HFFc6 (cell line): ENCODE results near the gene FMN1. TPM values are rescaled to one million over a fixed set of nuclear protein-coding genes. Genes with fewer than 3 reads are reported as not detected.

Experiments used
- DNase-seq: peaks from one replicate; pipeline ENCODE4 v3.0.0-alpha.2; 2018
- H3K27ac Mint-ChIP-seq: 2 replicates; pipeline ENCODE4 v1.8.0; 2020; ENCODE audit warnings: mild to moderate bottlenecking, mixed read lengths
- H3K27me3 Mint-ChIP-seq: 2 replicates; pipeline ENCODE4 v1.8.0; 2021; ENCODE audit warnings: mild to moderate bottlenecking, moderate library complexity, mixed read lengths; ENCODE audit not compliant: insufficient read depth
- H3K36me3 Mint-ChIP-seq: 2 replicates; pipeline ENCODE4 v1.8.0; 2021; ENCODE audit warnings: low read depth, mixed read lengths
- H3K4me1 Mint-ChIP-seq: 2 replicates; pipeline ENCODE4 v1.8.0; 2020; ENCODE audit warnings: low read depth, mixed read lengths
- H3K4me3 Mint-ChIP-seq: 2 replicates; pipeline ENCODE4 v1.8.0; 2020; ENCODE audit warnings: mild to moderate bottlenecking, moderate library complexity, mixed read lengths
- H3K9me3 Mint-ChIP-seq: 2 replicates; pipeline ENCODE4 v1.8.0; 2020; ENCODE audit warnings: mild to moderate bottlenecking, mixed read lengths
- total RNA-seq, 6 experiments: library from RNA; stranded (reverse); fragmentation: NEBNext Ultra II Directional; extraction: Animal tissue kit (Norgen Biotek cat#: 25700); gene quantifications; 2 replicates in 1 of 6; 3 replicates in 5 of 6; pipeline ENCODE4 v1.2.3, GENCODE V29; 2021
- TF ChIP-seq, protein P1 (sequence below): fragments of 200-600 bp; sonication (generic); IDR thresholded peaks from 2 replicates; pipeline ENCODE4 v1.5.0; 2021; ENCODE audit warnings: antibody characterized with exemption, mild to moderate bottlenecking

Gene FMN1
- total RNA-seq, 6 experiments from 2014 or later, result 8.3 to 14.0 (median 12.6) TPM

DNA sequence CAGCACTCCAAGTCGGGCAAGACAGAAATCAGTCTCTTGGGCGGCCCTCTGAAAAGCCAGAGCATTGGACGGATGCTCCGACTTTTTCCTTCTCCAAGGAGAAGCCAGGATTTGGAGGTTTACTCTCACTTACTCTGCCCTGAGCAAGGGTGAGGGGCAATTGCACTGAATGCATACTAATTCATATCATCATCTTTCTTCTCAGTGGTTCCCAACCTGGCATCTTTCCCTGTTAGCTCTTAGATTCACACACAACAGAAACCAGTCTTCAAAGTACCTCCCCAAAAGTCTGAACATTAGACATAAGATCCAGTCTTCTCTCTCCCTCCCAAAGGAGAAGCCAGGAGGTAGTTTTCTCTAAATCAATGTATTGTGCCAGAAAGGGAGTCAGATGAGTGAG lies 257.5 kb downstream of the FMN1 start:
- H3K27me3 Mint-ChIP-seq, result no peaks in the 10 kb centered on the region; the same call in 1 of the 2 replicates
- peaks cover 13% of the 10 kb centered on the region for H3K9me3 Mint-ChIP-seq
- H3K27ac Mint-ChIP-seq, result no peak overlapping the region
- H3K4me1 Mint-ChIP-seq, result peaks cover 46% of the 10 kb centered on the region
- DNase-seq, result no peak
- no peak overlapping the region for H3K4me3 Mint-ChIP-seq
- TF ChIP-seq, protein P1, sequence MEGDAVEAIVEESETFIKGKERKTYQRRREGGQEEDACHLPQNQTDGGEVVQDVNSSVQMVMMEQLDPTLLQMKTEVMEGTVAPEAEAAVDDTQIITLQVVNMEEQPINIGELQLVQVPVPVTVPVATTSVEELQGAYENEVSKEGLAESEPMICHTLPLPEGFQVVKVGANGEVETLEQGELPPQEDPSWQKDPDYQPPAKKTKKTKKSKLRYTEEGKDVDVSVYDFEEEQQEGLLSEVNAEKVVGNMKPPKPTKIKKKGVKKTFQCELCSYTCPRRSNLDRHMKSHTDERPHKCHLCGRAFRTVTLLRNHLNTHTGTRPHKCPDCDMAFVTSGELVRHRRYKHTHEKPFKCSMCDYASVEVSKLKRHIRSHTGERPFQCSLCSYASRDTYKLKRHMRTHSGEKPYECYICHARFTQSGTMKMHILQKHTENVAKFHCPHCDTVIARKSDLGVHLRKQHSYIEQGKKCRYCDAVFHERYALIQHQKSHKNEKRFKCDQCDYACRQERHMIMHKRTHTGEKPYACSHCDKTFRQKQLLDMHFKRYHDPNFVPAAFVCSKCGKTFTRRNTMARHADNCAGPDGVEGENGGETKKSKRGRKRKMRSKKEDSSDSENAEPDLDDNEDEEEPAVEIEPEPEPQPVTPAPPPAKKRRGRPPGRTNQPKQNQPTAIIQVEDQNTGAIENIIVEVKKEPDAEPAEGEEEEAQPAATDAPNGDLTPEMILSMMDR, result no peak
- H3K36me3 Mint-ChIP-seq, result peaks cover 42% of the 10 kb centered on the region

DNA sequence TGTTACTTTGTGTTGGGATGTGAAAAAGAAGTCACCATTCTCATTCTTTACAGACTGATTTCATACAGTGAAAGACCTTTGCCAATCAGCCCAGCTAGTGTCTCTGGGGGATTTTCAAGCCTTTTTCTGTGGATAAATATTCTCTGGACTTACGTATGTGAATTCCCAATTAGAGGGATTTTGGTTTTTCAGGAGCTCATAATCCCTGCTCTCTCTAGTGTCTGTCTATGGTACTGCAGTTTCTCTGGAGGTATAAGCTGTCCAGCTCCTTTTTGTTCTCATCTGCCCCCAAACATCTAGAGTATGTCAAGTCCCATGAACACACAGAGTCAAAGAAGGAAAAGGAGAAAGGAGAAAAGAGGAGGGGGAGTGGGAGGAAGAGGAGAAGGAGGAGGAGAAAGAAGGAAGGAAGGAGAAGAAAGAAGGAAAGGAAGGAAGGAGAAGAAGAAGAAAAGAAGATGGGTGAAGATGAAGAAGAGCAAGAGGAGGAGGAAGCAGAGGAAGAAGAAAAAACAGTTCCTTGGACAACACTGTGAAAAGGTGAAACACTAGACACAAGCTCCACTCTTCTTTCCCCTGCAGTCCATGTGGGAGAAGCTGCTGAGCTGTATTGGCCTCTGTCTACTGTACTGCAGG lies 258.1 kb downstream of the FMN1 start:
- Mint-ChIP-seq H3K4me1 (peaks cover 46% of the 10 kb centered on the region), H3K27me3 (no peaks in the 10 kb centered on the region; the same call in 1 of the 2 replicates), H3K4me3 (no peak overlapping the region), H3K36me3 (peaks cover 45% of the 10 kb centered on the region), H3K9me3 (peaks cover 16% of the 10 kb centered on the region), H3K27ac (peak overlapping the region; percentile 49)
- TF ChIP-seq, protein P1, result peak; percentile 80
- peak; percentile 50 for DNase-seq

DNA sequence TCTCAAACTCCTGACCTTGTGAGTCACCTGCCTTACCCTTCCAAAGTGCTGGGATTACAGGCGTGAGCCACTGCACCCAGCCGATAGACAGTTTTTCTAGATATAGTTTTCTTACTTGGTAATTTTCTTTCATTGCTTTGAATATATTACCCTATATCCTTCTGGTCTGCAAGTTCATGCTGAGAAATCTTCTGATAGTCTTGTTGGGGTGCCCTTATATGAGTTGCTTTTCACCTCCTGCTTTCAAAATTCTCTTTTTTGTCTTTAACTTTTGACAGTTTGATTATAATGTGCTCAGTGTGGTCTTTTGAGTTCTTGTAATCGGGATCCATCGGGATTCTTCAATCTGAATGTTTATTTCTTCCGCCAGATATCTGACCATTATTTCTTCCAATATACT lies 259.4 kb downstream of the FMN1 start:
- TF ChIP-seq, protein P1, result no peak
- Mint-ChIP-seq H3K4me1 (peaks cover 46% of the 10 kb centered on the region), H3K27me3 (no peaks in the 10 kb centered on the region; the same call in 1 of the 2 replicates), H3K36me3 (peaks cover 54% of the 10 kb centered on the region), H3K27ac (no peak overlapping the region), H3K4me3 (no peak overlapping the region), H3K9me3 (peaks cover 26% of the 10 kb centered on the region)
- no peak for DNase-seq

DNA sequence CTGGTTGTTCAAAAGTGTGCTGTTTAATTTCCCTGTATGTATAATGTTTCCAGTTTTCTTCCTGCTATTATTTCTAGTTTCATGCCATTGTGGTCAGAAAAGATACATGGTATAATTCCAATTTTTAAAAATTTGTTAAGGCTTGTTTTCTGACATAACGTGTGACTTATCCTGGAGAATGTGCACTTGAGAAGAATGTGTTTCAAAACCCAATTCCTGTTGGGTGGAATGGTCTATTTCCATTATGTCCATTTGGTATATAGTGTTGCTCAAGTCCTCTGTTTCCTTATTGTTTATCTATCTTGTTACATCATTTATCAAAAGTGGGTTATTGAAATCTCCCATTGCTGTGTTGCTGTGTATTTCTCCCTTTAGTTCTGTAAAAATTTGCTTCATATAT lies 261.3 kb downstream of the FMN1 start:
- H3K36me3 Mint-ChIP-seq, result peaks cover 62% of the 10 kb centered on the region
- no peak overlapping the region for H3K27ac Mint-ChIP-seq
- H3K9me3 Mint-ChIP-seq, result peaks cover 27% of the 10 kb centered on the region
- H3K4me1 Mint-ChIP-seq, result peaks cover 51% of the 10 kb centered on the region
- no peaks in the 10 kb centered on the region; the same call in 1 of the 2 replicates for H3K27me3 Mint-ChIP-seq
- TF ChIP-seq, protein P1, result no peak
- H3K4me3 Mint-ChIP-seq, result no peak overlapping the region
- no peak for DNase-seq

DNA sequence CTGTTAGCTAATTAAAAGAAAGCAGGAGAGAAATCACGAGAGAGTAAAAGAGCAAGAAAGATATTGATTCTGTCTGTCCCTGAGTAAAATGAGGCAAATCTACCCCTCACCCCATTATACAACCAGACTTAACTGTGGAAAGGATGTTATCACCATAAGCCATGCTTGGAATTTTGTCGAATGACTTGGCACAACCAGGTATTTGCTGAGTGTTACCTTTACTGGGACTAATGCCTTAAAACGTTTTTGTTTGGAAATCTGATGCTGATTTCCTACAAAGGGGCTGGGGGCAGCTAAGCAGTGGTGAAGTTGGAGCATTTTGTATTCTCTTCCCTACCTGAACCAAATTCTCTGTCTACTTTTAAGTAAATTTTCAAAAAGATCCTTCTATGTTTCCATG lies 265.6 kb downstream of the FMN1 start:
- DNase-seq, result no peak
- no peak overlapping the region for H3K27ac Mint-ChIP-seq
- H3K27me3 Mint-ChIP-seq, result no peaks in the 10 kb centered on the region
- peaks cover 28% of the 10 kb centered on the region for H3K4me1 Mint-ChIP-seq
- no peak overlapping the region for H3K4me3 Mint-ChIP-seq
- peaks cover 14% of the 10 kb centered on the region for H3K9me3 Mint-ChIP-seq
- H3K36me3 Mint-ChIP-seq, result peaks cover 54% of the 10 kb centered on the region
- TF ChIP-seq, protein P1, result no peak
